ENCODE results near the gene IL32. TPM values are rescaled to one million over a fixed set of nuclear protein-coding genes. Genes with fewer than 3 reads are reported as not detected.

IL32 gene
- total RNA-seq, 4 donors from 2014 or later: 24.0 to 53.6 (median 28.9) TPM

- intact Hi-C loops (cut with DNase I): no loop called here
- H3K27ac ChIP-seq: no peak overlapping the region
- DNase-seq: no peak
- 40 to 46% methylated on average over 8 of the region's 8 CpGs for WGBS, 2 donors
- peaks cover 5 to 14% of the 10 kb centered on the region in 2 donors for H3K4me1 ChIP-seq
- H3K4me3 ChIP-seq (replicated peaks in 1 of 3): no peak overlapping the region
- H3K9me3 ChIP-seq: no peaks in the 10 kb centered on the region
- no peaks in the 10 kb centered on the region for H3K36me3 ChIP-seq
- TF ChIP-seq POLR2A (IDR thresholded peaks at IDR 0.05) (no peak), CTCF (IDR thresholded peaks at IDR 0.05) (no peak)
- no peaks in the 10 kb centered on the region for H3K27me3 ChIP-seq
Measured at GRCh38 chr16:3097266-3097665, 31.8 kb downstream of the IL32 start.

- Histone ChIP-seq H3K27ac (no peak within 1 kb of the TSS), H3K27me3 (no peaks in the 10 kb centered on the region), H3K9me3 (no peaks in the 10 kb centered on the region), H3K4me3 (replicated peaks in 1 of 3) (no peak within 1 kb of the TSS), H3K4me1 (peaks cover 5 to 14% of the 10 kb centered on the region in 2 donors), H3K36me3 (no peaks in the 10 kb centered on the region)
- DNase-seq: no peak
- 57 to 63% methylated on average over 14 to 19 of the region's 21 CpGs for WGBS, 2 donors
- intact Hi-C loops (cut with DNase I): no loop called here
- TF ChIP-seq CTCF (IDR thresholded peaks at IDR 0.05): no peak
- no peak for TF ChIP-seq POLR2A (IDR thresholded peaks at IDR 0.05)
Measured at GRCh38 chr16:3098459-3099394, 33.3 kb downstream of the IL32 start, which contains the start of gene ZSCAN10. Gene ZSCAN10, minus strand, starts transcription at chr16:3099294. Its CDS starts 6,357 bp downstream, at chr16:3092937.

- Histone ChIP-seq H3K9me3 (no peaks in the 10 kb centered on the region), H3K36me3 (no peaks in the 10 kb centered on the region), H3K27me3 (no peaks in the 10 kb centered on the region), H3K27ac (no peak overlapping the region), H3K4me3 (replicated peaks in 1 of 3) (no peak overlapping the region), H3K4me1 (peaks cover 5 to 14% of the 10 kb centered on the region in 2 donors)
- no peak for DNase-seq
- TF ChIP-seq POLR2A (IDR thresholded peaks at IDR 0.05) (no peak), CTCF (IDR thresholded peaks at IDR 0.05) (no peak)
- intact Hi-C loops (cut with DNase I): no loop called here
- WGBS, 2 donors: 78 to 85% methylated on average over 5 of the region's 5 CpGs
Measured at GRCh38 chr16:3099395-3099731, 33.9 kb downstream of the IL32 start.

DNA sequence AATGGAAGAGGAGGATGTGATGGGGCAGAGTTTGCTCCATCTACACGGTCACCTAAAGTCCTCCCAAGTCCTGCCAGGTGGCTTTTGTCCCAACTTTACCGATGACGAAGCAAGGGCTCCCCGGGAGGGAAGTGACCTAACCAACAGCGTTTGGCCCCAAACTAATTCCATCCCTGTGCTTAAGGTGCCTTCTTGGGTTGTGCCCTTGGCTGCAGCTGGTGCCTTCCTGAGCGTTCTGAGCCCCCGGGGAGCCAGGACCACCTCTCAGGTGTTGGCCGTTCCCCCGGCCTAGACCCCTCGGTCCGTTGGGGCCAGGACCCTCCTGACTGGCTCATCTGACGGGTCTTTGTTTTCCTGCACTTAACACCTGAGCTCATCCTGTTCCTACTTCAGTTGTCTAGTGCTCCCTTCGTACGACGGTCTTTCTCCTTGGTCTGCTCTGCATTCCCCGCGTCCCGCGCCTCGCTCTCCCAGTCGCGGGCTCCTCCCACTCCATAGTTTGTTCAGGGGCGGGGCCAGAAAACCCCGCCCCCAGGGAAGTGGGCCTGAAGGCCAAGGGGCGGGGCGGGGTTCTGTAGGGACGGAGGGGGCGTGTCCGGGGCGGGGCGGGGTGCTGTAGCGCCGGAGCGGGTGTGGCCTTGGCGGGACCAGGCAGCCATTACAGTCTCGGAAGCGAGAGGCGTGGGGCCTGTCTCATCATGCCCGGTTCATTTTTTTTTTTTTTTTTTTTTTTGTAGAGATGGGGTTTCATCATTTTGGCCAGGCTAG is 34.5 kb downstream of the IL32 start:
- Histone ChIP-seq H3K9me3 (no peaks in the 10 kb centered on the region), H3K27me3 (no peaks in the 10 kb centered on the region), H3K36me3 (no peaks in the 10 kb centered on the region), H3K4me3 (replicated peaks in 1 of 3) (no peak overlapping the region), H3K27ac (no peak overlapping the region), H3K4me1 (peaks cover 5 to 14% of the 10 kb centered on the region in 2 donors)
- DNase-seq: peak; percentile 83 to 87
- TF ChIP-seq CTCF (IDR thresholded peaks at IDR 0.05) (no peak), POLR2A (IDR thresholded peaks at IDR 0.05) (no peak)
- intact Hi-C loops (cut with DNase I): no loop called here
- 5 to 6% methylated on average over 38 to 39 of the region's 39 CpGs for WGBS, 2 donors

Data from thyroid gland (tissue), 4 donors.